Stimulated activated CD8-positive, alpha-beta memory T cell treated with anti-CD3 and anti-CD28 coated beads, Interleukin-4, amount 100 ng/mL, for 24 hours (primary cell): ENCODE data around the gene OR2K2.
"Not testable (repeated sequence)": the region's sequence is repeated elsewhere in the genome, so short reads cannot be mapped to it uniquely, and the experiment has no call there.

ENCODE experiments used
- DNase-seq: peaks from one replicate; pipeline ENCODE4 v3.0.0-alpha.2; 2020; ENCODE audit warnings: low read depth

Gene OR2K2, protein sequence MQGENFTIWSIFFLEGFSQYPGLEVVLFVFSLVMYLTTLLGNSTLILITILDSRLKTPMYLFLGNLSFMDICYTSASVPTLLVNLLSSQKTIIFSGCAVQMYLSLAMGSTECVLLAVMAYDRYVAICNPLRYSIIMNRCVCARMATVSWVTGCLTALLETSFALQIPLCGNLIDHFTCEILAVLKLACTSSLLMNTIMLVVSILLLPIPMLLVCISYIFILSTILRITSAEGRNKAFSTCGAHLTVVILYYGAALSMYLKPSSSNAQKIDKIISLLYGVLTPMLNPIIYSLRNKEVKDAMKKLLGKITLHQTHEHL

DNA sequence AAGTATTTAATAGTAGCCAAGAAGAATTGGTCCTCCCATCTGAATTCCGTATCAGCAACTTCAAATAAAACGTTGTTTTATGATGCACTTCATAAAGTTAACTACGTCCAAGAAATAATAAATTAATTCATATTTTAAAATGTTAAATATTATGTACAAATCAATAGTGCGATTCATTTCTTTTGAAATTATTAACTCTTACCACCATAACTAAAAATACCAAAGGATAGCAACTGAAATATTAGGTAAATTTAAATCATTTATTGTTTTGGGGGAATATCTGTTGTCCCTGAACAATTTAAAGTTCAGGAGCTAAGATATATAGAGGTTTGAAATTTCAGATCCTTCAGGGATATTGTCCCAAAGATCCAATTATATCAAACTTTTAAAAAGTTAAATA is at the start of gene OR2K2:
Gene OR2K2 (minus strand): TSS at position 101 of the 400 bp plus-strand sequence. CDS start 1,791 bp downstream, outside the sequence.
- no peak for DNase-seq

- DNase-seq, result no peak
Measured at GRCh38 chr9:111375817-111376564, 46.0 kb upstream of the OR2K2 start.

DNA sequence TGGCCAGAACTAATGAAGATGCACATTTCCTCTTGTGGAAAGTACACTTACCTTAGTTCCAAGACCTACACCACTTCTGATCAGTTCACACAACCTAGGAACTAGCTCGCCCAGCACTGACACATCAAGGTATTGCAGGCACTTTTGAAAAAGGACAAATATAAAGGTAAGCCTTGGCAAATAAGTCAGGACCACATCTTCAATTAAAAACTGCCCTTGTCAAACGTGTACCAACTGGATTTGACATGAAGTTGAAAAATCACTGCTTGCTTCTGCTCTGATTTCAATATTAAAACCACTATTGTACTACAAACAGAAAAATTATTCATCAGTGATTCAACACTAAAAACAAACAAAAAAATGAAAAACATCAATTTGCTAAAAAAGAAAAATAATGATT is 45.0 kb upstream of the OR2K2 start:
- DNase-seq, result no peak

GRCh38 chr9:111372297-111372696 is 42.3 kb upstream of the OR2K2 start:
- no peak for DNase-seq

- no peak for DNase-seq
Measured at GRCh38 chr9:111366978-111367377, 37.0 kb upstream of the OR2K2 start.

DNA sequence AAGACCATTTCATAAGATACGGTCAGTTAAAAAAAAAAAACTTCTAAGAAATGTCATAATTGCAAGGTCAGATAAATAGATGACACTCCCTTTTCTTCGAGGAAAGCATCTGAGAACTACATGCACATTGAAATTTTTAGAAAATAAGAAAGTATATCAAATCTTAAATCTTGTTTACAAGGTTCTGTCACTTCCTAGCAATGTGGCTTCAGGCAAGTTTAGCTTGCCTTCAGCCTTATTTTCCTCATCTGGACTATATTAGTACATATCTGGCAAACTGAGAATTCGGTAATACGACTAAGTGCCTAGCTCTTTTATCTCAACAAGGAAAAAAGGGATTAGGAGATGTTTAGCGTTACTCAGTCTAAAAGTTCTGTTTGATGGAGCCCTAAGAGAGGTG is 32.5 kb upstream of the OR2K2 start:
- DNase-seq, result no peak

DNA sequence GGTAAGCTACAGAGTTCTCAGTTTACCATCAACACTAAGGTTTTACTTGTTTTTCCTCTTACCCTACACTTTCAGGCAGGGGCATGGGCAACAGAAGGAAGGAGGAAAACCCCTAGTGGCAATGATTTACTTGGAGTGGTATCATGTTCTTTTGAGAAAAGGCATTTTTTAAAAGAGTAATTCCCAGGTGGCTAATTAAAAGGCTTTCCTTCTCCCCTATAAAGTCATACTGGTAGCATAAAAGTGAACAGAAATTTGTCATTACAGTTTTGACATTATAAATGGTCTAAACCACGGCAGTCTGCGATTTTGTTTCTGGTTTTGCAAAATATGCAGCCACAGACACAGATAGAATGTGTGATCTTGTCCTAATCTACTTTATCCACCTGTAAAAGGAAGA is 30.9 kb upstream of the OR2K2 start:
- no peak for DNase-seq

DNA sequence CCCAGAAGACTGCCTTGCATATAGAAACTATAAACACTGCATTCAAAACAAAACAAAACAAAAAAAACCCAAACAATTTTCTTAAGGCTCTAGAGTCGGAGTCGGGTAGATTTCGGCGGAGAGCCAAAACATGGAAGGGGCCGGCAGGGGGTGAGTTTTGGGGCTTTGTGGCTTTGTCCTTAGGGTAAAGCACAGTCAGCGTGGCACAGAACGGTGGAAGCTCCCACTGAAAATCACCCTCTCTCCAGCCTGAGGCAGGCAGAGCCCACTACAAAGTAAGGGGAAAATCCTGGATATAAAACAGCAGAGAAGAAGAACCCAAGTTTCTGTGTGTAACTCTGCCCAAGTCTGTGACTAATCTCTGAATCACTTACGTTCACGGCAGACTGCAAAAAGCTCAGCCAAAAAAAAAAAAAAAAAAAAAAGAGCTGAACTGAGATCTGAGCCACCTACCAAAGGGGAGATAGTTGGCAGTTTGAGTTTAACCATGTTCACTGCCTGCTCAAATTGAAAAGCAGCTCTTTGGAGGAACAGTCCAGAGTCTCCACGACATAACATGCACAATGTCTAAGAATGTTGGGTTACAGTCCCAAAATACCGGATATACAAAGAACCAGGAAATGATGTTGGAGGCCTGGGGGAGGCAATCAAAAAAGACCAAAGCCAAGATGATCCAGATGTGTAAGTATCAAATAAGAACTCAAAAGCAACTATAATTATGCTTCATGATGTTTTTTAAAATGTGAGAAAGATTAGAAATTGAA is 26.6 kb upstream of the OR2K2 start:
- no peak for DNase-seq

GRCh38 chr9:111352545-111352944 is 22.5 kb upstream of the OR2K2 start:
- no peak for DNase-seq

- no peak for DNase-seq
Measured at GRCh38 chr9:111350556-111350955, 20.5 kb upstream of the OR2K2 start.

DNA sequence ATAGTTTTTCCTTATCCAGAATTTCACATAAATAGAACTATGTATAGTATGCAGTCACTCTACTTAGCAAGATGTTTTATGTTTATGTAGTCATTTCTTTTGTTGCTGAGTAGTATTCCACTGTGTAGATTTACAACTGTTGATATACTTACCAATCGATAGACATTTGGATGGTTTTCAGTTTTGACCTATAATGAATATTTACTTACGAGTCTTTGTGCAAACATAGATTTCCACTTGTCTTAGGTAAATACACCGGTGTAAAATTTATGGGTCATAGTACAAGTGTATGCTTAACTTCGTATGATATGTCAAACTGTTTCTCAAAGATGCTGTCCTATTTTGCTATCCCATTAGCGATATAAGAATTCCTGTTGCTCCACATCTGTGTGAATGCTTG is 19.7 kb upstream of the OR2K2 start:
- no peak for DNase-seq

DNA sequence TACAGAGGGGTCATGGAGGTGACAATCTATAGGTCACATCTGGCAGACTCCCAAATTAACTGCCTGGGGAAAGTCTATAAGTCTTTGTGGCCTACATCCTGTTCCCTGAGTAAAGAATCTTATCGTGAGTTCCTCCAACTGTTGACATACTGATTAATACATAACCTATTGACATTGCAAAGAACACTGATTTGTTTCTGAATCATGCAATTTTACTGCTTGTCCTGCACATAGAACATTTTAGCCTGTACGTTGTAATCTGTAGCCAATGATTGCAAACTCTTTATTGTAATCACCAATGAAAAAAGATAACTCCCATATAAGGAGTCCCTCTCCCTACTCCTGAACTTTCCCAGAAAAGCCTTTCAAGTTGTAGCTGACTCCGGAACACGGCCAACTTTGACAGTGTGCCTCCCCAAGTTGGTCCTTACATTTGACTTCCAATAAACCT is 18.8 kb upstream of the OR2K2 start:
- DNase-seq, result no peak

DNA sequence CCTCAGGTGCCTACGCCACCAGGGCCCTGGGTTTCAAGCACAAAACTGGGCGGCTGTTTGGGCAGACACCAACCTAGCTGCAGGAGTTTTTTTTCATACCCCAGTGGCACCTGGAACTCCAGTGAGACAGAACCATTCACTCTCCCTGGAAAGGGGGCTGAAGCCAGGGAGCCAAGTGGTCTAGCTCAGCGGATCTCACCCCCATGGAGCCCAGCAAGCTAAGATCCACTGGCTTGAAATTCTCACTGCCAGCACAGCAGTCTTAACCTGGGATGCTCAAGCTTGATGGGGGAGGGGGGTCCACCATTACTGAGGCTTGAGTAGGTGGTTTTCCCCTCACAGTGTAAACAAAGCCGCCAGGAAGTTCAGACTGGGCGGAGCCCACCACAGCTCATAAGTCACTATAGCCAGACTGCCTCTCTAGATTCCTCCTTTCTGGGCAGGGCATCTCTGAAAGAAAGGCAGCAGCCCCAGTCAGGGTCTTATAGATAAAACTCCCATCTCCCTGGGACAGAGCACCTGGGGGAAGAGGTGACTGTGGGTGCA is 4.4 kb upstream of the OR2K2 start:
- not testable (repeated sequence) for DNase-seq

DNA sequence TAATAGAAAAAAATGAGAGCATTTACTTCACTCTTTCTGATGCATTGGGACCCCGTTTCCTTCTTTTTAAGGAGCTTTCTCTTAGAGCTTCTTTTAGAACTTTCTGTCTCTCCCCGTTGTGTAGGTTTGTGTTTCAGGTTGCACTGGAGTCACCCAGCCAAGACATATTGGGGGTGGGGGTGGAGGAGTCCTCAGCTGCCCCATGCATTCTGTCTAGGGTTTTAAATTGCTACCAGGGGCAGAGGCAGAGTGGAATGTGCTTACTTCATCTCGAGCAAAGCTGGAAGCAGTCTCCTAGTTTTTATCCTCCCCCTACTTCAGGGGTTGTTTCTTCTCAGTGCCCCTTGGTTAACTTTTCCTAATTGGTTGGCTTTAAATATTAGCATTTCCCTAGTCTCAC is 9.4 kb downstream of the OR2K2 start:
- DNase-seq, result no peak

- DNase-seq, result no peak
Measured at GRCh38 chr9:111316796-111317195, 13.2 kb downstream of the OR2K2 start.

- DNase-seq, result no peak
Measured at GRCh38 chr9:111305914-111306313, 24.1 kb downstream of the OR2K2 start.

DNA sequence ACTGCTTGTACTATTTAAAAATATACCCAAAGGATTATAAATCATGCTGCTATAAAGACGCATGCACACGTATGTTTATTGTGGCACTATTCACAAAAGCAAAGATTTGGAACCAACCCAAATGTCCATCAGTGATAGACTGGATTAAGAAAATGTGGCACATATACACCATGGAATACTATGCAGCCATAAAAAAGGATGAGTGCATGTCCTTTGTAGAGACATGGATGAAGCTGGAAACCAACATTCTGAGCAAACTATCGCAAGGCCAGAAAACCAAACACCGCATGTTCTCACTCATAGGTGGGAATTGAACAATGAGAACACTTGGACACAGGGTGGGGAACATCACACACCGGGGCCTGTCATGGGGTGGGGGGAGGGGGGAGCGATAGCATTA is 26.0 kb downstream of the OR2K2 start:
- not testable (repeated sequence) for DNase-seq

DNA sequence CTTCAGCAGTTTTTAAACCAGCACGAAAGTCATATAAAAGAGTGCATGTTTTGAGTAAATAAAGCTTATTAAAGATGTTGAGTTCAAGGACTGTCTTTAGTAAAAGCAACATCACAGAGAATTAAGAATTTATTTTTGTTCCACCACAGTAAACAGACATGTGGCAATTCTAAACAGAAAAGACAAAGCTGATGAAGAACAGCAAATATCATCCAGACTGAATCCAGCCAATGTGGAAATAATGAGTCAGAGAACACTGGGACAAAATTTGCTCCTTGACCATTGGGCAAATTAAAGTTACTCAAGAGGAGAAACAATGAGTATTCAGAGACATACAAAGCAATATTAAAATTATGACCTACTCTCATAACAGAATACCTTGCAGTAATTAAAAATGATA is 28.8 kb downstream of the OR2K2 start:
- no peak for DNase-seq

DNA sequence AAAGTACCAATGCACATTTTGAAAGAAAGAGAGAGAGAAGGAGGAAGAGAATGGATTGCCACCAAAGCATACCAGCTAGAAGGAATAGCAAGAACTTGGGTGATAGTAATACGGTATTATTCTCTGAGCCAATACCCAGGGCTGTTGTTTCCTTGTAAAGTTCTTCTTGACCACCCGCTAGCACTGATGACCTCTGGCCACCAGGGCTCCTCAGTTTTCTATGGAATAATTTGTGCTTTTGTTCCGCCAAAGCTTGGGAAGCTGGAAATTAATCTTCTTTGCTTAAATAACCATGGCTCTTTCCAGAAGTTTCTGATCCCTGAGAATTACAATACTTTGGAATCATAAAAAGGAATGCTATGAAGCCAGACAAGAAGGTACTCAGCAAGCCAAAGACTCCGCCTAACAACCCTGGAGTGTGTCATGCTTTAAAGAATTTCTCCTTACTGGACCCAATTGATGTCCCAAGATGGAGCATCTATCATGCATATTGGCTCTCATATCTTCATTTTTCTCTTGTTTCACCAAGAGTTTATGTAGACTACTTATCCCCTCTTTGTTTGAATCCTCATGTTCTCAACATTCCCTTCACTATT is 29.8 kb downstream of the OR2K2 start:
- no peak for DNase-seq

DNA sequence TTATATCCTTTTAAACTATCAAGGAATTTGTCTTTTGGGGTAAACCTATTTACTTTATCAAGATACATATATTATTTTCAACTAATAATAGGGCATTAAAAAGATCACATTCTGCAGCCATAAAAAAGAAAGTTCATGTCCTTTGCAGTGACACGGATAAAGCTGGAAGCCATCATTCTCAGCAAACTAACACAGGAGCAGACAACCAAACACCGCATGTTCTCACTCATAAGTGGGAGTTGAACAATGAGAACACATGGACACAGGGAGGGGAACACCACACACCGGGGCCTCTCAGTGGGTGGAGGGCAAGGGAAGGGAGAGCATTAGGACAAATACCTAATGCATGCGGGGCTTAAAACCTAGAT is 30.4 kb downstream of the OR2K2 start:
- not testable (repeated sequence) for DNase-seq

GRCh38 chr9:111298731-111299598 is 31.1 kb downstream of the OR2K2 start:
- DNase-seq, result no peak
